ENCODE data around the gene TACR1.

- TF ChIP-seq, protein P1, sequence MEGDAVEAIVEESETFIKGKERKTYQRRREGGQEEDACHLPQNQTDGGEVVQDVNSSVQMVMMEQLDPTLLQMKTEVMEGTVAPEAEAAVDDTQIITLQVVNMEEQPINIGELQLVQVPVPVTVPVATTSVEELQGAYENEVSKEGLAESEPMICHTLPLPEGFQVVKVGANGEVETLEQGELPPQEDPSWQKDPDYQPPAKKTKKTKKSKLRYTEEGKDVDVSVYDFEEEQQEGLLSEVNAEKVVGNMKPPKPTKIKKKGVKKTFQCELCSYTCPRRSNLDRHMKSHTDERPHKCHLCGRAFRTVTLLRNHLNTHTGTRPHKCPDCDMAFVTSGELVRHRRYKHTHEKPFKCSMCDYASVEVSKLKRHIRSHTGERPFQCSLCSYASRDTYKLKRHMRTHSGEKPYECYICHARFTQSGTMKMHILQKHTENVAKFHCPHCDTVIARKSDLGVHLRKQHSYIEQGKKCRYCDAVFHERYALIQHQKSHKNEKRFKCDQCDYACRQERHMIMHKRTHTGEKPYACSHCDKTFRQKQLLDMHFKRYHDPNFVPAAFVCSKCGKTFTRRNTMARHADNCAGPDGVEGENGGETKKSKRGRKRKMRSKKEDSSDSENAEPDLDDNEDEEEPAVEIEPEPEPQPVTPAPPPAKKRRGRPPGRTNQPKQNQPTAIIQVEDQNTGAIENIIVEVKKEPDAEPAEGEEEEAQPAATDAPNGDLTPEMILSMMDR (IDR thresholded peaks at IDR 0.05) = no peak
- TF ChIP-seq ZFX (IDR thresholded peaks at IDR 0.05; ENCODE audit: borderline replicate concordance) = no peak
Observed at GRCh38 chr2:75162259-75162658, 37.1 kb downstream of the TACR1 start.
